K562 (cell line): Measurements from ENCODE around the gene SKIDA1. TPM values are rescaled to one million over a fixed set of nuclear protein-coding genes. Genes with fewer than 3 reads are reported as not detected.

Experiments
- BCLAF1 ChIP-seq, 2 experiments: fragments of 450-650 bp in 1 of 2; IDR thresholded peaks; 2 replicates each; pipeline ENCODE4 v1.6.1; 2011 to 2017; ENCODE audit warnings: low read depth in 2 of 2, antibody characterized with exemption in 1 of 2, borderline replicate concordance in 1 of 2, low read length in 1 of 2, mild to moderate bottlenecking in 1 of 2, mixed read lengths in 1 of 2; ENCODE audit not compliant: control insufficient read depth in 1 of 2
- BCOR ChIP-seq: fragments of 450-650 bp; IDR thresholded peaks from 2 replicates; pipeline ENCODE4 v1.6.1; 2016
- DDX20 ChIP-seq: fragments of 450-650 bp; IDR thresholded peaks from 2 replicates; pipeline ENCODE4 v1.6.1; 2016; ENCODE audit warnings: missing genetic modification characterization, low read depth, mild to moderate bottlenecking, missing compliant biosample characterization, moderate library complexity
- FIP1L1 ChIP-seq: fragments of 200-400 bp; formaldehyde crosslinking; IDR thresholded peaks from 2 replicates; pipeline ENCODE4 v1.6.1; 2018; ENCODE audit warnings: mild to moderate bottlenecking, low read depth, low read length; ENCODE audit not compliant: poor library complexity, severe bottlenecking
- GMEB1 ChIP-seq: fragments of 250-450 bp; sonication (Bioruptor Pico); IDR thresholded peaks from 2 replicates; pipeline ENCODE4 v1.4.0; 2020; ENCODE audit warnings: mild to moderate bottlenecking
- HOMEZ ChIP-seq: fragments of 250-450 bp; sonication (Bioruptor Pico); IDR thresholded peaks from 2 replicates; pipeline ENCODE4 v1.4.0; 2020; ENCODE audit warnings: mild to moderate bottlenecking, moderate library complexity
- KAT2B ChIP-seq: IDR thresholded peaks from one replicate; pipeline ENCODE4 v1.6.1; 2012; ENCODE audit warnings: low read depth, mild to moderate bottlenecking, control low read depth, inconsistent platforms, low read length, moderate library complexity
- PHF8 ChIP-seq: fragments of 200-600 bp; sonication (generic); IDR thresholded peaks from 2 replicates; pipeline ENCODE4 v1.6.1; 2012; ENCODE audit warnings: mixed run types, mild to moderate bottlenecking, inconsistent platforms, low read length, moderate library complexity, borderline replicate concordance
- POLR2G ChIP-seq: fragments of 200-400 bp; formaldehyde crosslinking; IDR thresholded peaks from 2 replicates; pipeline ENCODE4 v1.6.1; 2017; ENCODE audit warnings: low read depth, mild to moderate bottlenecking, antibody characterized with exemption, low read length, moderate library complexity
- SAFB2 ChIP-seq: fragments of 200-400 bp; formaldehyde crosslinking; IDR thresholded peaks from 2 replicates; pipeline ENCODE4 v1.6.1; 2018; ENCODE audit warnings: borderline replicate concordance, low read length, low read depth, moderate library complexity; ENCODE audit not compliant: severe bottlenecking
- TEAD1 ChIP-seq, 2 experiments: fragments of 450-650 bp in 1 of 2; sonication (generic) in 1 of 2; formaldehyde crosslinking; IDR thresholded peaks; 2 replicates each; pipeline versions ENCODE4 v1.4.0 to v1.8.0; 2020 to 2022; ENCODE audit warnings: mild to moderate bottlenecking in 2 of 2, missing genetic modification reagents in 1 of 2
- ZBTB7A ChIP-seq: IDR thresholded peaks from 2 replicates; pipeline ENCODE4 v1.6.1; 2011; ENCODE audit warnings: low read depth, mild to moderate bottlenecking, low read length, moderate library complexity, borderline replicate concordance; ENCODE audit not compliant: control insufficient read depth
- ZC3H11A ChIP-seq: IDR thresholded peaks from 2 replicates; pipeline ENCODE4 v1.6.1; 2012; ENCODE audit warnings: low read depth, low read length, improper control_type of control experiment
- ZFP36 ChIP-seq: fragments of 150-350 bp; IDR thresholded peaks from 2 replicates; pipeline ENCODE4 v1.6.1; 2018; ENCODE audit warnings: low read length, low read depth; ENCODE audit not compliant: partially characterized antibody
- polyA plus RNA-seq, 8 experiments: library from polyadenylated mRNA; depleted of rRNA in 4 of 8; stranded (reverse) in 5 of 8; unstranded in 3 of 8; fragments of >200 nt; fragmentation: Nextera tagmentation in 2 of 8; fragmentation: Illumina TruSeq in 1 of 8; extraction: Ambion mirVana in 2 of 8; extraction: Trizol in 1 of 8; gene quantifications; 2 replicates each; pipeline versions ENCODE4 v1.2.1 to v1.2.3, GENCODE V29; 2011 to 2014; ENCODE audit warnings: inconsistent platforms in 1 of 8, missing spikeins in 1 of 8
- total RNA-seq, 7 experiments: library from RNA; depleted of rRNA in 6 of 7; stranded (reverse); fragments of >200 nt in 6 of 7; fragmentation: Illumina TruSeq in 2 of 7; extraction: Trizol in 2 of 7; gene quantifications; 2 replicates each; pipeline versions ENCODE4 v1.2.1 to v1.2.3, GENCODE V29; 2011 to 2021; ENCODE audit warnings: low replicate concordance in 1 of 7
- TF ChIP-seq, protein P1 (sequence below): fragments of 250-450 bp; sonication (Bioruptor Pico); IDR thresholded peaks from 2 replicates; pipeline ENCODE4 v1.5.0; 2021; ENCODE audit warnings: mild to moderate bottlenecking, moderate library complexity

The SKIDA1 gene
- total and polyA plus RNA-seq, 9 of the 15 experiments (the other 6 are each of a cell fraction or from before 2014, with no cell fraction given), result 0.05 to 1.1 (median 0.42) TPM

- no peak; the same call in 1 of the 2 replicates for TF ChIP-seq BCOR
- peak; percentile 58 for TF ChIP-seq FIP1L1
- TF ChIP-seq ZC3H11A, result 0 out of 2 replicates have a peak, but pooled peaks have one; percentile 73
- no peak for TF ChIP-seq DDX20
- peak; percentile 76 for TF ChIP-seq POLR2G
- no peak for TF ChIP-seq GMEB1 (CRISPR knock-in tag)
- TF ChIP-seq ZFP36, result no peak
- no peak for TF ChIP-seq KAT2B
- peak; percentile 46; the same call in 1 of the 2 replicates for TF ChIP-seq PHF8
- no peak for TF ChIP-seq SAFB2
- peak in 1 of 2 experiments; percentile 78; a peak in 1 of 4 replicates for TF ChIP-seq TEAD1 (CRISPR knock-in tag; IDR thresholded peaks at IDR 0.05)
- peak; percentile 76; the same call in 1 of the 2 replicates for TF ChIP-seq ZBTB7A
- TF ChIP-seq HOMEZ (CRISPR knock-in tag), result no peak
- peak in 1 of 2 experiments; percentile 53; a peak in 1 of 4 replicates for TF ChIP-seq BCLAF1 (IDR thresholded peaks at IDR 0.05; ENCODE audit: borderline replicate concordance in 1 of 2, control insufficient read depth in 1 of 2, low read depth in 2 of 2, low read length in 1 of 2)
- TF ChIP-seq, protein P1, sequence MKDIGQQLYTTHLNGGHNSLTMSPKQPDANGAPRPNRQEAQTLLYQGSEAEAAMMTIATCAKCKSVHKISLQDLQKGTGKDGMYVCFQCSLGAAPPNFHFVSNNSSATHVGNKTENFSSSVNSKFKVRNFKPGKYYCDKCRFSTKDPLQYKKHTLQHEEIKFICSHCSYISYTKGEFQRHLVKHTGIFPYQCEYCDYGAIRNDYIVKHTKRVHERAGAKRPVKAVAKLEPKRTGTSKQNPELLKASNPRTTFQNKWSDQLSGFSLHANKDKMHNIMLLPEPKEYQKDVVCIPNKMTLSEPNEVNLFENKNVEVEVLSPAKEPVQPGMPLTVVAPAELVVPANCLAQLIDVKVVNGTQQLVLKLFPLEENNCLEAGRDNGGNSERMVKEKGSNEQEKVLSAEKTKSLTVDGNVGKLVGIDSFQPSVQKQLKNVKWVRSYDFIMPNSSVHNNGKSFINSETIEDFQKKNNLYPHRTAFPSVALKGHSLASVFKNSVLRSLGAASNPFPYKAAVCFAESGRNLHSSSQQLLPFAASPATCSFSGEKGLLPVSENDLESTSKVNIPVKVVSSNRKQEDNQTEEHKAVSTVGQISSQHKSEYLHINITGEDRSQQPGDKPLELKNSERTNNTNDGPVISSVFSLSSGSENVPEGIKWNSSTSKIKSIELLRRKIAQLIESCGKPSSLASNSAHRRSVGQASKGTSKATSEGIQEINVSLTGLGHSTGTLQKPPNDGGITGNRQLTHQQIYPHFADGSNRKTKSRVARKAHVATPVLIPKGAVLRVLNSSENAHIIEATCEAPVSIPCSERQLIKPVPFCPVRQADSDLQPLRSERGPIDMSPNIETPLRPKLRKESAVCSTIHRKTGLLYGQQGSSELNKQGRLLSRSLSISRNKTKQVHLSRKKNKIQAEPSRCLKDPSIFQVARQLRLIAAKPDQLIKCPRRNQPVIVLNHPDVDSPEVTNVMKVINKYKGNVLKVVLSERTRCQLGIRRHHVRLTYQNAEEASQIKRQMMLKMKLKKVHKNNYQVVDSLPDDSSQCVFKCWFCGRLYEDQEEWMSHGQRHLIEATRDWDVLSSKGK (CRISPR knock-in tag), result no peak
Observed at GRCh38 chr10:21495752-21496342, 29.6 kb downstream of the SKIDA1 start (continued).
